ENCODE measurements around the gene LRRC23.
"Not testable (repeated sequence)": the region's sequence is repeated elsewhere in the genome, so short reads cannot be mapped to it uniquely, and the experiment has no call there.

LRRC23 gene

DNA sequence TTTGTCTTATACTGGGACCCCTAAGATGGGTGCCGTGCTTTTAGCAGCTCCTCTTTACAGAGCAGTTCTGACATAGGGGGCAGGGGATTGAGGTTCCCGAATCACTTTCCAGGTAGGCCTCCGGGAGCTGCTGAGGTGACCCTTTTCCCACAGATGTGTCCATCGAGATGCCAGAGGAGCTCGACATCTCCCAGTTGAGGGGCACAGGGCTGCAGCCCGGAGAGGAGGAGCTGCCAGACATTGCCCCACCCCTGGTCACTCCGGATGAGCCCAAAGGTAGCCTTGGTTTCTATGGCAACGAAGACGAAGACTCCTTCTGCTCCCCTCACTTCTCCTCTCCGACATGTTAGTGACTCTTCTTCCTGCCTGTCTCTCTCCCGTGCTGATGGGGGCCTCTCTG, 41.6 kb upstream of the LRRC23 start:
- ChIA-PET POLR2A (interaction anchor here (1.2 to 12.4 kb wide), 3 partner anchors 10 to 30 kb away, joined by 3 to 214 read pairs (median 7); partner anchors contain the start of genes CDCA3, SPSB2 and USP5), CTCF (no interaction called here)
- TF ChIP-seq ARNT (IDR thresholded peaks at IDR 0.05) (no peak), FOXM1 (IDR thresholded peaks at IDR 0.05; ENCODE audit: borderline replicate concordance) (no peak), CTBP1 (IDR thresholded peaks at IDR 0.05; ENCODE audit: borderline replicate concordance) (no peak), ELF4 (IDR thresholded peaks at IDR 0.05) (no peak), LEF1 (IDR thresholded peaks at IDR 0.05; ENCODE audit: borderline replicate concordance) (no peak), FOXA1 (IDR thresholded peaks at IDR 0.05) (no peak), BHLHE40 (IDR thresholded peaks at IDR 0.05; ENCODE audit: borderline replicate concordance) (no peak), HDGF (IDR thresholded peaks at IDR 0.05; ENCODE audit: borderline replicate concordance) (no peak)
- no peak for DNase-seq (ENCODE audit: extremely low spot score)

DNA sequence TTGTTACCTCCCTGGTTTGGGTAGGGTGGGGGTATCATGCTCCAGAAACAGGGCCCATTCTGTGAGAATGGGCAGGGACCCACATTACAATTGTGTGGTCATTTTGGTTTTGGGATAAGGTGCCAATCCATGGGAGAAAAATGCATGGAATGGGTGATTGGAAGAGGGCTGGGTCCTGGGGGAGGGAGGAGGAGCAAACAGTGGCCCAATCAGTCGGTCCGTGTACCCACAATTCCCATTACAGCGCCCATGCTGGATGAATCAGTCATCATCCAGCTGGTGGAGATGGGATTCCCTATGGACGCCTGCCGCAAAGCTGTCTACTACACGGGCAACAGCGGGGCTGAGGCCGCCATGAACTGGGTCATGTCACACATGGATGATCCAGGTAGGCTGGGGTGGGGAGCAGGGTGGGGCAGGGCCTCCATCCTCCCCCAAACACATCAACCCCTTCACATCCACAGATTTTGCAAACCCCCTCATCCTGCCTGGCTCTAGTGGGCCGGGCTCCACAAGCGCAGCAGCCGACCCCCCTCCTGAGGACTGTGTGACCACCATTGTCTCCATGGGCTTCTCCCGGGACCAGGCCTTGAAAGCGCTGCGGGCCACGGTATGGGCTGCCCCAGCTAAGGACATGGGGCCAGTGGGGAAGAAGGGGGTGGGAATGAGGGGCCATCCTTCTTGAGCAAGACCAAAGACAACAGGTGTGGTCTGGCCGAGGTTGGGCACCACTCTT, 40.9 kb upstream of the LRRC23 start:
- POLR2A ChIA-PET = interaction anchor here (1.1 to 12.4 kb wide), 4 partner anchors 9 to 80 kb away, joined by 3 to 214 read pairs (median 8); partner anchors contain the start of genes C12orf57, CDCA3, RNU7-1 and SPSB2
- TF ChIP-seq ZNF384 (IDR thresholded peaks at IDR 0.05) (no peak), CTBP1 (IDR thresholded peaks at IDR 0.05; ENCODE audit: borderline replicate concordance) (no peak), ARNT (IDR thresholded peaks at IDR 0.05) (no peak), SUZ12 (IDR thresholded peaks at IDR 0.05) (no peak), L3MBTL2 (conservative IDR thresholded peaks at IDR 0.05) (no peak), FOXM1 (IDR thresholded peaks at IDR 0.05; ENCODE audit: borderline replicate concordance) (no peak), HDGF (IDR thresholded peaks at IDR 0.05; ENCODE audit: borderline replicate concordance) (no peak), ELF4 (IDR thresholded peaks at IDR 0.05) (no peak), FOXA1 (IDR thresholded peaks at IDR 0.05) (no peak), SP1 (IDR thresholded peaks at IDR 0.05) (no peak)
- no peak for DNase-seq (ENCODE audit: extremely low spot score)
- CTCF ChIA-PET = no interaction called here

DNA sequence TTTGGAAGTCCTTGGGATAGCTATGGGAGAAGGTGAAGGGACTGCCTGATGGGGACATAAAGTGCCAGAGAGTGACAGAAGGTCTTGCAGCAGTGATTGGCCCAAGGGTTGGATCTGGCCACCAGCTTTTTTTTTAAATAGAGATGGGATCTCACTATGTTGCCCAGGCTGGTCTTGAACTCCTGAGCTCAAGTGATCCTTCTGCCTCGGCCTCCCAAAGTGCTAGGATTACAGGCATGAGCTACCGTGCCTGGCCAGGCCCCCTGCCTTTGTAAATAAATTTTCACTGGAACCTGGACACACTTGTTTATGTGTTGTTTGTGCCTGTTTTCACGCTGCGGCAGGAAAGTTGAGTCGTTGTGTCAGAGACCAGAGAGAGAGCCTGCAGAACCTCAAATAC, 39.3 kb upstream of the LRRC23 start:
- DNase-seq (ENCODE audit: extremely low spot score) = not testable (repeated sequence)
- POLR2A ChIA-PET = interaction anchor here (0.9 to 12.4 kb wide), 5 partner anchors 12 to 97 kb away, joined by 3 to 214 read pairs (median 4); partner anchors contain the start of genes C12orf57, CDCA3, RNU7-1 and USP5
- CTCF ChIA-PET = interaction anchor here (0.9 to 1.4 kb wide), 2 partner anchors 26 to 79 kb away, joined by 3 read pairs; no protein-coding TSS in a partner anchor

DNA sequence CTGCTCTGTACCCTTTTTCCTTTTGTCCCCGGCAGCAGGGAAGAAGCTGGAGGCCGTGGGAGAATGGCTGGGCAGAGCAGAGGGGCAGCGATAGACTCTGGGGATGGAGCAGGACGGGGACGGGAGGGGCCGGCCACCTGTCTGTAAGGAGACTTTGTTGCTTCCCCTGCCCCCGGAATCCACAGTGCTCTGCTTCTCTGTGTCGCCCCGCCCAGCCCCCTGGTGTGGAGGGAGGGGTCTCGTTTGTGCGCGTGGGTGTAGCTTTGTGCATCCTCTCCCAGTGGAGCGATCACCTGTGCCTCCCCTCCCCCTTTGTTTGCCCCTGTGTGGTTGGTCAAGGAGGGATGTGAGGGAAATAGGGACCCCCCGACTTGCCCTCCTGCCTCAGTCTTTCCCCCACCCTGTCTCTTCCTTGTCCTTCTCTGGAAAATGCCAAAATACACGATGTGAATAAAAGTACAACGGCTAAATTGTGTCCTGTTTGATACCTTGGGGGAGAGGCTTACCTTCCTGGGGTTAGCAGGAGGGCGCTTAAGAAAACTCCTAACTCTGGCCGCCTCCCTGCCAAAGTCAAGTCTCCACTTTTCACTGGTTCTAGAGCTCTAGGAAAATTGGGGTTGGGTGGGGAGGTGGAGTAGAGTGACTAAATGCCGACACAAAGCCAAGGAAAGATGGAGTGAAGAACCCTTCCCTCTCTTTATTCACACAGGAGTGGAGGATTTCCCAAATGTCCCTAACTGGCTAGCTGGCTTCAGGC, 38.3 kb upstream of the LRRC23 start:
- ChIA-PET CTCF (interaction anchor here (1.4 kb wide), 1 partner anchor 25 kb away, joined by 3 read pairs; no protein-coding TSS in a partner anchor), POLR2A (interaction anchor here (0.9 to 12.4 kb wide), 15 partner anchors 13 to 177 kb away, joined by 3 to 214 read pairs (median 5); partner anchors contain the start of genes C12orf57, CDCA3, COPS7A and MLF2)

DNA sequence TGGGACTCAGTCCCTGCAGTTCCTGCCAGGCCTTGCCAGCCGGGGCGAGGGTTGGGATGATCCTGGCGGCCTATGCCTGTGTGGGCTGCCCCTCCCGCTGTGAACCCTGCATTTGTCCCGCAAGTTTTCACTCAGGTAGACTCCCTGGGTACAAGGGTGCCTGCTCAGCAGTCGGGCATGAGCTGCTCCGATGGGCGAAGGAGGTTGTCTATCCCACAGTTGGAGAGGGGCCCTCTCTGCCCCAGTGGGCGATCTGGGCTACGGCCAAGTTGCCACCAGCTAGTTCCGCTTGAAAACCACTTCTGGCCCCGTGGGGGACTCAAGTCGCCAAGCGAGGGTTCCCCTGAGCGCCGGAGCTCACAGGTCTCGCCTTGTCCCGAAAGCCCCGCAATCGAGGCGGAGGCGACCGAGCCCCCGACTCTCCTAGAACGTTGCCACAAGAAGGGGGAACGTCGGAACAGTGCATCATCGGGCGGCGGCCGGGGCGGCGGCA, 37.7 kb upstream of the LRRC23 start:
- TF ChIP-seq ZNF384 (IDR thresholded peaks at IDR 0.05) (no peak), L3MBTL2 (conservative IDR thresholded peaks at IDR 0.05) (no peak), FOXA1 (IDR thresholded peaks at IDR 0.05) (no peak), CTBP1 (IDR thresholded peaks at IDR 0.05; ENCODE audit: borderline replicate concordance) (no peak), TARDBP (IDR thresholded peaks at IDR 0.05) (no peak), FOXM1 (IDR thresholded peaks at IDR 0.05; ENCODE audit: borderline replicate concordance) (no peak), HDGF (IDR thresholded peaks at IDR 0.05; ENCODE audit: borderline replicate concordance) (no peak), FOXK2 (IDR thresholded peaks at IDR 0.05) (no peak), LEF1 (IDR thresholded peaks at IDR 0.05; ENCODE audit: borderline replicate concordance) (no peak), BHLHE40 (IDR thresholded peaks at IDR 0.05; ENCODE audit: borderline replicate concordance) (no peak), NFRKB (IDR thresholded peaks at IDR 0.05) (no peak), ARNT (IDR thresholded peaks at IDR 0.05) (no peak), SUZ12 (IDR thresholded peaks at IDR 0.05) (no peak), SP1 (IDR thresholded peaks at IDR 0.05) (no peak), ELF4 (IDR thresholded peaks at IDR 0.05) (no peak)
- TF ChIP-seq, protein P1, sequence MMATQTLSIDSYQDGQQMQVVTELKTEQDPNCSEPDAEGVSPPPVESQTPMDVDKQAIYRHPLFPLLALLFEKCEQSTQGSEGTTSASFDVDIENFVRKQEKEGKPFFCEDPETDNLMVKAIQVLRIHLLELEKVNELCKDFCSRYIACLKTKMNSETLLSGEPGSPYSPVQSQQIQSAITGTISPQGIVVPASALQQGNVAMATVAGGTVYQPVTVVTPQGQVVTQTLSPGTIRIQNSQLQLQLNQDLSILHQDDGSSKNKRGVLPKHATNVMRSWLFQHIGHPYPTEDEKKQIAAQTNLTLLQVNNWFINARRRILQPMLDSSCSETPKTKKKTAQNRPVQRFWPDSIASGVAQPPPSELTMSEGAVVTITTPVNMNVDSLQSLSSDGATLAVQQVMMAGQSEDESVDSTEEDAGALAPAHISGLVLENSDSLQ (IDR thresholded peaks at IDR 0.05) = no peak
- CTCF ChIA-PET = interaction anchor here (0.6 kb wide), 2 partner anchors 193 to 328 kb away, joined by 3 to 5 read pairs; partner anchors contain the start of gene C1S
- DNase-seq (ENCODE audit: extremely low spot score) = peak; percentile 30
- POLR2A ChIA-PET = interaction anchor here (0.7 to 12.4 kb wide), 21 partner anchors 14 to 242 kb away, joined by 3 to 214 read pairs (median 4); partner anchors contain the start of genes C12orf57, CDCA3, COPS7A and ENO2

More for the DNA sequence above, 38.3 kb upstream of the LRRC23 start:
- TF ChIP-seq BHLHE40 (IDR thresholded peaks at IDR 0.05; ENCODE audit: borderline replicate concordance) (no peak), ZNF384 (IDR thresholded peaks at IDR 0.05) (no peak)
- no peak for DNase-seq (ENCODE audit: extremely low spot score)

DNA sequence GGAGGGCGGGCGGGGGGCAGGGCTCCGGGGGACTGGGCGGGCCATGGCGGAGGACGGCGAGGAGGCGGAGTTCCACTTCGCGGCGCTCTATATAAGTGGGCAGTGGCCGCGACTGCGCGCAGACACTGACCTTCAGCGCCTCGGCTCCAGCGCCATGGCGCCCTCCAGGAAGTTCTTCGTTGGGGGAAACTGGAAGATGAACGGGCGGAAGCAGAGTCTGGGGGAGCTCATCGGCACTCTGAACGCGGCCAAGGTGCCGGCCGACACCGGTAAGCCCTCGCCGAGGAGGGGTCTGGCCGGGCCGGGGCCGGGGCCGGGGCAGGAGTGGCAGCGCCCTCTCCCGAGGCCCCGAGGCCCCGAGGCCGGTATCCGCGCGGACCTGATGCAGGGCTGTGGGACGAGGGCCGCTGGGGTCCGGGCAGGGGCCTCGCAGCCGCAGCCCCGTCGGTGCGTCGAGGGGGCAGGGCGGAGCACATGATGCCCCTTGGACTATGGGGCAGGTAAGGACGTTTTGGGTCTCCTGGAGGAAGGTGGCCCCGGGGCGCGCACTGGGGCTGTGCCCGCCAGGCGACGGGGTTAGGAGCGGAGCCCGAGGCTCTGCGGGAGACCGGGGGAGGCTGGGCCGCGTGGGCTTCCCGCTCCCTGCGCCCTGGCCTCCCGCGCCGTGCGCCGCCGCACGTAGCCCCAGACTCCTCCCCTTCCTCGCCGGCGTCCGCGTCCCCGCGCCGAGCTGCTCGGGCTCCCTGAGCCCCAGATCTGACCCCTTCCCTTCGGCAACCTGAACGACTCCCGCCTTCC, 37.0 kb upstream of the LRRC23 start, which contains the start of gene TPI1:
Gene TPI1, plus strand, starts transcription at position 119 of the 798 bp plus-strand sequence. Its CDS starts 36 bp downstream, at position 155.
- DNase-seq (ENCODE audit: extremely low spot score) = peak; percentile 91
- ChIA-PET POLR2A (interaction anchor here (0.6 to 12.4 kb wide), 28 partner anchors 14 to 241 kb away, joined by 3 to 214 read pairs (median 5); partner anchors contain the start of genes C12orf57, CDCA3, COPS7A and ENO2), CTCF (interaction anchor here (0.6 to 2.5 kb wide), 4 partner anchors 16 to 329 kb away, joined by 3 to 26 read pairs (median 8); partner anchors contain the start of genes C1S, CDCA3 and USP5)
- TF ChIP-seq L3MBTL2 (conservative IDR thresholded peaks at IDR 0.05) (no peak), ELF4 (IDR thresholded peaks at IDR 0.05) (peak; percentile 71)
